ENCODE data around the gene FBXO11.

GRCh38 chr2:47803363-47803762 is 102.9 kb downstream of the FBXO11 start:
- TF ChIP-seq POLR2A (IDR thresholded peaks at IDR 0.05) (no peak), EP300 (IDR thresholded peaks at IDR 0.05) (no peak)
- TF ChIP-seq, protein P1, sequence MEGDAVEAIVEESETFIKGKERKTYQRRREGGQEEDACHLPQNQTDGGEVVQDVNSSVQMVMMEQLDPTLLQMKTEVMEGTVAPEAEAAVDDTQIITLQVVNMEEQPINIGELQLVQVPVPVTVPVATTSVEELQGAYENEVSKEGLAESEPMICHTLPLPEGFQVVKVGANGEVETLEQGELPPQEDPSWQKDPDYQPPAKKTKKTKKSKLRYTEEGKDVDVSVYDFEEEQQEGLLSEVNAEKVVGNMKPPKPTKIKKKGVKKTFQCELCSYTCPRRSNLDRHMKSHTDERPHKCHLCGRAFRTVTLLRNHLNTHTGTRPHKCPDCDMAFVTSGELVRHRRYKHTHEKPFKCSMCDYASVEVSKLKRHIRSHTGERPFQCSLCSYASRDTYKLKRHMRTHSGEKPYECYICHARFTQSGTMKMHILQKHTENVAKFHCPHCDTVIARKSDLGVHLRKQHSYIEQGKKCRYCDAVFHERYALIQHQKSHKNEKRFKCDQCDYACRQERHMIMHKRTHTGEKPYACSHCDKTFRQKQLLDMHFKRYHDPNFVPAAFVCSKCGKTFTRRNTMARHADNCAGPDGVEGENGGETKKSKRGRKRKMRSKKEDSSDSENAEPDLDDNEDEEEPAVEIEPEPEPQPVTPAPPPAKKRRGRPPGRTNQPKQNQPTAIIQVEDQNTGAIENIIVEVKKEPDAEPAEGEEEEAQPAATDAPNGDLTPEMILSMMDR (IDR thresholded peaks at IDR 0.05): no peak

Data from tibial nerve (tissue), 4 donors.